HUES6 (cell line): Measurements from ENCODE around the gene DLGAP1.
"Not testable (repeated sequence)": the region's sequence is repeated elsewhere in the genome, so short reads cannot be mapped to it uniquely, and the experiment has no call there.

Source experiments
- H3K27ac ChIP-seq: 2 replicates; pipeline ENCODE4 v1.7.0; 2013; ENCODE audit warnings: low read depth, mild to moderate bottlenecking, low read length, inconsistent platforms
- H3K27me3 ChIP-seq: 2 replicates; pipeline ENCODE4 v1.6.1; 2013; ENCODE audit warnings: low read length; ENCODE audit not compliant: control insufficient read depth, insufficient read depth
- H3K36me3 ChIP-seq: 2 replicates; pipeline ENCODE4 v1.6.1; 2013; ENCODE audit warnings: low read length; ENCODE audit not compliant: control insufficient read depth, insufficient read depth
- H3K4me1 ChIP-seq: 2 replicates; pipeline ENCODE4 v1.6.1; 2013; ENCODE audit warnings: low read length; ENCODE audit not compliant: control insufficient read depth, insufficient read depth
- H3K4me3 ChIP-seq: 2 replicates; pipeline ENCODE4 v1.5.1; 2013; ENCODE audit warnings: low read depth, low read length
- H3K9ac ChIP-seq: one replicate; pipeline ENCODE4 v1.6.1; 2013; ENCODE audit warnings: mild to moderate bottlenecking, low read length
- H3K9me3 ChIP-seq: 2 replicates; pipeline ENCODE4 v1.6.1; 2013; ENCODE audit warnings: low read depth, low read length; ENCODE audit not compliant: control insufficient read depth, insufficient read depth

The DLGAP1 gene

GRCh38 chr18:3580523-3581025, 874.5 kb downstream of the DLGAP1 start:
- H3K9ac ChIP-seq, H3K4me3 ChIP-seq, H3K27me3 ChIP-seq, H3K9me3 ChIP-seq, H3K27ac ChIP-seq, H3K36me3 ChIP-seq: not testable (repeated sequence)
- peaks cover 28% of the 10 kb centered on the region for H3K4me1 ChIP-seq

DNA sequence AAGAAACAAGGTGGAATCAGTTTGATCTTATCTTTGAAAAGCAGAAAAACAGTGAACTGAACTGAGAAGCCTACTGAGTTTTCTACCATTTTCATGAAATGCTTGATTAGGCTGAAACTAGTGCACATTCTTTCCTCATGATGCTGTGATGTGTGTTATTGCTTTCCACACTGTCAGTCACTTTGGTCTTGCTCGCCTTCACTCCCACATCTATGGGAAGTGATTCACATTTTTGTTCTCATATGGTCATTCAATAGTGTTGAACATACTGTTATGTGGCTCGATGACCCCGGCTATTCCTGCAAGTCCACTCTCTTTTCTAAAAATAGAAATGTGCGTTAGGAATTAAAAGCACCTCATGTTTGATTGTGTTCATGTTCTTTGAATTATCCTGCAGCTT, 875.4 kb downstream of the DLGAP1 start:
- H3K27ac ChIP-seq = no peak overlapping the region
- H3K9me3 ChIP-seq = no peaks in the 10 kb centered on the region
- H3K27me3 ChIP-seq = no peaks in the 10 kb centered on the region
- H3K4me1 ChIP-seq = peaks cover 20% of the 10 kb centered on the region
- no peak overlapping the region for H3K4me3 ChIP-seq
- H3K9ac ChIP-seq = no peak overlapping the region
- H3K36me3 ChIP-seq = no peaks in the 10 kb centered on the region

- Histone ChIP-seq H3K36me3 (no peaks in the 10 kb centered on the region), H3K9ac (no peak overlapping the region), H3K4me1 (peaks cover 15% of the 10 kb centered on the region; the same call in 1 of the 2 replicates), H3K4me3 (no peak overlapping the region), H3K27ac (no peak overlapping the region), H3K27me3 (no peaks in the 10 kb centered on the region), H3K9me3 (no peaks in the 10 kb centered on the region)
Measured at GRCh38 chr18:3578621-3579020, 876.5 kb downstream of the DLGAP1 start.

- Histone ChIP-seq H3K27ac (no peak overlapping the region), H3K9me3 (no peaks in the 10 kb centered on the region), H3K27me3 (no peaks in the 10 kb centered on the region), H3K4me1 (peaks cover 15% of the 10 kb centered on the region; the same call in 1 of the 2 replicates), H3K36me3 (no peaks in the 10 kb centered on the region), H3K9ac (no peak overlapping the region), H3K4me3 (no peak overlapping the region)
Measured at GRCh38 chr18:3577281-3577855, 877.7 kb downstream of the DLGAP1 start.

GRCh38 chr18:3572761-3573160, 882.3 kb downstream of the DLGAP1 start:
- Histone ChIP-seq H3K9me3 (no peaks in the 10 kb centered on the region), H3K36me3 (no peaks in the 10 kb centered on the region), H3K27me3 (no peaks in the 10 kb centered on the region), H3K4me3 (no peak overlapping the region), H3K9ac (no peak overlapping the region), H3K27ac (no peak overlapping the region), H3K4me1 (0 out of 2 replicates have a peak, but pooled peaks cover 4% of the 10 kb centered on the region)

- Histone ChIP-seq H3K27me3 (no peaks in the 10 kb centered on the region), H3K9me3 (no peaks in the 10 kb centered on the region), H3K4me1 (no peaks in the 10 kb centered on the region), H3K9ac (no peak overlapping the region), H3K36me3 (no peaks in the 10 kb centered on the region), H3K4me3 (no peak overlapping the region), H3K27ac (no peak overlapping the region)
Measured at GRCh38 chr18:3566851-3567250, 888.3 kb downstream of the DLGAP1 start.

DNA sequence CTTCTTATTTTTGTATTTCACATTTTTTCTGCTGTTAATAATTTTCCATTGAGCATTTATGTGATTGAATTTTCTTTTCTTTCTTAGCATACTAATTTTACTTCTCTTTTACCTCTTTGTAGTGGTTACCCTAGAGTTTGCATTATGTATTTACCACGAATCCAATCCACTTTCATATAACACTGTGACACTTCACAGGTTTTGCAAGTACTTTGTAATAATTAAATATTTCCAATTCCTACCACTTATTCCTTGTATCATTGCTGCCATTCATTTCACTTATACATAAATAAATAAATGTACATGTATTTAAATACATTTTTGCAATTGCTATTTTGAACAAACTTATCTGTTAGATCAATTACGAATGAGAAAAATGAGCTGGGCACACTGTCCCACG, 894.4 kb downstream of the DLGAP1 start:
- Histone ChIP-seq H3K4me1 (peaks cover 13% of the 10 kb centered on the region), H3K9ac (no peak overlapping the region), H3K27me3 (no peaks in the 10 kb centered on the region), H3K36me3 (no peaks in the 10 kb centered on the region), H3K4me3 (no peak overlapping the region), H3K27ac (no peak overlapping the region), H3K9me3 (no peaks in the 10 kb centered on the region)

- no peaks in the 10 kb centered on the region for H3K9me3 ChIP-seq
- no peaks in the 10 kb centered on the region for H3K36me3 ChIP-seq
- peak overlapping the region; percentile 24; the same call in 1 of the 2 replicates for H3K27ac ChIP-seq
- peaks cover 42% of the 10 kb centered on the region for H3K4me1 ChIP-seq
- peak overlapping the region; percentile 2 for H3K9ac ChIP-seq
- no peaks in the 10 kb centered on the region for H3K27me3 ChIP-seq
- peak overlapping the region; percentile 35; the same call in 1 of the 2 replicates for H3K4me3 ChIP-seq
Measured at GRCh38 chr18:3554811-3555427, 900.2 kb downstream of the DLGAP1 start.

DNA sequence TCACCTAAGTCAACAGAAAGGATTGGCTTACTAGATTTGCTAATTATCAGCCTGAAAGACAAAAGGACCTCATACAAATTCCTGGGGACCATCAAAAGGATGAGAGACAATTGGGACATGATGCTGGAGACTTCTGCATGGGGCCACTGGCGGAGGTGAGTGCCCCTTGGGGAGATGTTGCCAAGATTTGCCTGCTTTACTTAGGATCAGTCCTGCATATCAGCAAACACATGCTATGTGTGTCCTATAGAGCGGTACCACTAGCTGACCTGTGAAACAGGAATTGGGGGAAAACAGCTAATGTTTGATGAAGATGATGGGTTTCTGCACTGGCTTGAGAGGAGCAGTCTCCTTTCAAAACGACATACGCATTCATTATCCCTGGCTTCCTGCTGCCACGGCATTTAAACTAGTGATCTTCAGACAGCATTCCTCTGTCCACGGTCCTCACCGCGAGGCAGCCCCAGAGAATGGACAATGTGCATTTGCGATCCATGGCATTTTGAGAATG, 901.0 kb downstream of the DLGAP1 start:
- no peaks in the 10 kb centered on the region for H3K9me3 ChIP-seq
- H3K36me3 ChIP-seq = no peaks in the 10 kb centered on the region
- H3K9ac ChIP-seq = peak overlapping the region; percentile 2
- peak overlapping the region; percentile 24 for H3K27ac ChIP-seq
- H3K27me3 ChIP-seq = no peaks in the 10 kb centered on the region
- peaks cover 42% of the 10 kb centered on the region for H3K4me1 ChIP-seq
- H3K4me3 ChIP-seq = peak overlapping the region; percentile 35

GRCh38 chr18:3552305-3552704, 902.8 kb downstream of the DLGAP1 start:
- Histone ChIP-seq H3K9ac (no peak overlapping the region), H3K9me3 (no peaks in the 10 kb centered on the region), H3K27ac (no peak overlapping the region), H3K4me1 (peaks cover 42% of the 10 kb centered on the region), H3K36me3 (no peaks in the 10 kb centered on the region), H3K27me3 (no peaks in the 10 kb centered on the region), H3K4me3 (no peak overlapping the region)

DNA sequence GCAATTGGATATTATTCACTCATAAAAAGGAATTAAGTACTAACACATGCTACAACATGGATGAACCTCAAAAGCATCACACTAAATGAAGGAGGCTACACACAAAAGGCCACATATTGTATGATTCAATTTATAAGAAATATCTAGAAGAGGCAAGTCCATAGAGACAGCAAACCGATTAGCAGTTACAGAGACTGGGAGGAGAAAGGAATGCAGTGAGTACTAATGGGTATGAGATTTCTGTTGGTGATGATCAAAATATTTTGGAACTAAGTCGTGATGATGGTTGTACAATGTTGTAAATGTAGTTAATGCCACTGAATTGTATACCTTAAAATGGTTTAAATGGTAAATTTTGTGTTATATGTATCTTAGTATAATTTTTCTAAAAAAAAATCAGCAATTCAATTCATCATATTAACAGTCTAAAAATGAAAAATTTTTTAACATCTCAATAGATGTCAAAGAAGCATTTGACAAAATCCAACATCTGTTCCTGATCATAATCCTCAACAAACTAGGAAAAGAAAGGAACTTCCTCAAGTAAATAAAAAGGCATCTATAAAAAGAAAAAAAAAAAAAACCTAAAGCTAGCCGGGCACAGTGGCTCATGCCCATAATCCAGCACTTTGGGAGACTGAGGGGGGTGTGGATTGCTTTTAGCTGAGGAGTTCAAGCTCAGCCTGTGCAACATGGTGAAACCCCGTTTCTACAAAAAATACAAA, 907.1 kb downstream of the DLGAP1 start:
- no peak overlapping the region for H3K4me3 ChIP-seq
- H3K4me1 ChIP-seq = peaks cover 8% of the 10 kb centered on the region
- no peak overlapping the region for H3K9ac ChIP-seq
- no peaks in the 10 kb centered on the region for H3K27me3 ChIP-seq
- no peaks in the 10 kb centered on the region for H3K36me3 ChIP-seq
- H3K27ac ChIP-seq = no peak overlapping the region
- no peaks in the 10 kb centered on the region for H3K9me3 ChIP-seq
